ENCODE data around the gene SLC4A1. TPM values are rescaled to one million over a fixed set of nuclear protein-coding genes. Genes with fewer than 3 reads are reported as not detected.

SLC4A1 gene
- polyA plus RNA-seq, 1 donor (not counting 4 experiments of a cell fraction or from before 2014, with no cell fraction given), result not detected

GRCh38 chr17:44304651-44305050, 36.7 kb upstream of the SLC4A1 start:
- peaks cover 0 to 1% of the 10 kb centered on the region in 2 experiments for H3K36me3 ChIP-seq (ENCODE audit: control insufficient read depth in 2 of 2, extremely low read depth in 1 of 2, insufficient read depth in 2 of 2, low read length in 2 of 2)
- DNase-seq (ENCODE audit: low read depth, low spot score), result no peak
- no peak overlapping the region for H3K4me3 ChIP-seq (ENCODE audit: control insufficient read depth in 2 of 3, extremely low read depth in 1 of 3, insufficient read depth in 2 of 3, low read depth in 1 of 3, low read length in 3 of 3)
- H4K20me1 ChIP-seq (ENCODE audit: control insufficient read depth, extremely low read depth, insufficient read depth, low read length), result no peaks in the 10 kb centered on the region
- no peak overlapping the region for H2AFZ ChIP-seq (ENCODE audit: control insufficient read depth, low read length)
- dilution Hi-C loops (cut with MboI; ENCODE audit: extremely low pct_ligation_motif_present, low sequenced_read_pairs), result no loop called here
- H3K9ac ChIP-seq (ENCODE audit: control insufficient read depth, extremely low read depth, insufficient read depth, low read length), result no peak overlapping the region
- peaks cover 9% of the 10 kb centered on the region for H3K4me1 ChIP-seq (ENCODE audit: control insufficient read depth, extremely low read depth, insufficient read depth, low read length)
- no peak overlapping the region for H3K4me2 ChIP-seq (ENCODE audit: control insufficient read depth, extremely low read depth, insufficient read depth, low read depth, low read length)
- no peak overlapping the region for H3K27ac ChIP-seq (ENCODE audit: control insufficient read depth, insufficient read depth, low read length)
- no peaks in the 10 kb centered on the region for H3K79me2 ChIP-seq (ENCODE audit: control insufficient read depth, insufficient read depth, low read length)
- FAIRE-seq, result no peak
- no peak for TF ChIP-seq CTCF (optimal IDR thresholded peaks at IDR 0.05 in 1 of 3, IDR thresholded peaks at IDR 0.05 in 1 of 3, conservative IDR thresholded peaks at IDR 0.05 in 1 of 3; ENCODE audit: extremely low read depth in 1 of 3, insufficient read depth in 2 of 3, low read length in 3 of 3)
- no peak for TF ChIP-seq EZH2 (IDR thresholded peaks at IDR 0.05; ENCODE audit: low read length)
- H3K9me3 ChIP-seq (ENCODE audit: control insufficient read depth, low read depth, low read length), result no peaks in the 10 kb centered on the region
- no peaks in the 10 kb centered on the region for H3K9me1 ChIP-seq (ENCODE audit: control insufficient read depth, extremely low read depth, insufficient read depth, low read length)
- peaks cover 4% of the 10 kb centered on the region for H3K27me3 ChIP-seq (ENCODE audit: control insufficient read depth, extremely low read depth, insufficient read depth, low read length)

- peak overlapping the region; percentile 52 for H3K4me2 ChIP-seq (ENCODE audit: control insufficient read depth, extremely low read depth, insufficient read depth, low read depth, low read length)
- H3K9me3 ChIP-seq (ENCODE audit: control insufficient read depth, low read depth, low read length), result no peaks in the 10 kb centered on the region
- no peak overlapping the region for H2AFZ ChIP-seq (ENCODE audit: control insufficient read depth, low read length)
- H3K27ac ChIP-seq (ENCODE audit: control insufficient read depth, insufficient read depth, low read length), result no peak overlapping the region
- dilution Hi-C loops (cut with MboI; ENCODE audit: extremely low pct_ligation_motif_present, low sequenced_read_pairs), result no loop called here
- peaks cover 14% of the 10 kb centered on the region for H3K4me1 ChIP-seq (ENCODE audit: control insufficient read depth, extremely low read depth, insufficient read depth, low read length)
- no peaks in the 10 kb centered on the region for H3K9me1 ChIP-seq (ENCODE audit: control insufficient read depth, extremely low read depth, insufficient read depth, low read length)
- TF ChIP-seq EZH2 (IDR thresholded peaks at IDR 0.05; ENCODE audit: low read length) (no peak), CTCF (optimal IDR thresholded peaks at IDR 0.05 in 1 of 3, IDR thresholded peaks at IDR 0.05 in 1 of 3, conservative IDR thresholded peaks at IDR 0.05 in 1 of 3; ENCODE audit: extremely low read depth in 1 of 3, insufficient read depth in 2 of 3, low read length in 3 of 3) (no peak)
- no peaks in the 10 kb centered on the region for H4K20me1 ChIP-seq (ENCODE audit: control insufficient read depth, extremely low read depth, insufficient read depth, low read length)
- H3K9ac ChIP-seq (ENCODE audit: control insufficient read depth, extremely low read depth, insufficient read depth, low read length), result no peak overlapping the region
- FAIRE-seq, result peak; percentile 93
- H3K27me3 ChIP-seq (ENCODE audit: control insufficient read depth, extremely low read depth, insufficient read depth, low read length), result no peaks in the 10 kb centered on the region
- DNase-seq (ENCODE audit: low read depth, low spot score), result peak; percentile 50
- peaks cover 0 to 1% of the 10 kb centered on the region in 2 experiments for H3K36me3 ChIP-seq (ENCODE audit: control insufficient read depth in 2 of 2, extremely low read depth in 1 of 2, insufficient read depth in 2 of 2, low read length in 2 of 2)
- no peaks in the 10 kb centered on the region for H3K79me2 ChIP-seq (ENCODE audit: control insufficient read depth, insufficient read depth, low read length)
- no peak overlapping the region for H3K4me3 ChIP-seq (ENCODE audit: control insufficient read depth in 2 of 3, extremely low read depth in 1 of 3, insufficient read depth in 2 of 3, low read depth in 1 of 3, low read length in 3 of 3)
Observed at GRCh38 chr17:44297975-44298374, 30.0 kb upstream of the SLC4A1 start.

All from keratinocyte (primary cell).